Measurements from ENCODE around the gene PHRF1. TPM values are rescaled to one million over a fixed set of nuclear protein-coding genes. Genes with fewer than 3 reads are reported as not detected.

Gene PHRF1
- total and polyA plus RNA-seq, 2 of the 4 experiments (the other 2 are of a cell fraction), result 10.9 to 17.5 TPM

DNA sequence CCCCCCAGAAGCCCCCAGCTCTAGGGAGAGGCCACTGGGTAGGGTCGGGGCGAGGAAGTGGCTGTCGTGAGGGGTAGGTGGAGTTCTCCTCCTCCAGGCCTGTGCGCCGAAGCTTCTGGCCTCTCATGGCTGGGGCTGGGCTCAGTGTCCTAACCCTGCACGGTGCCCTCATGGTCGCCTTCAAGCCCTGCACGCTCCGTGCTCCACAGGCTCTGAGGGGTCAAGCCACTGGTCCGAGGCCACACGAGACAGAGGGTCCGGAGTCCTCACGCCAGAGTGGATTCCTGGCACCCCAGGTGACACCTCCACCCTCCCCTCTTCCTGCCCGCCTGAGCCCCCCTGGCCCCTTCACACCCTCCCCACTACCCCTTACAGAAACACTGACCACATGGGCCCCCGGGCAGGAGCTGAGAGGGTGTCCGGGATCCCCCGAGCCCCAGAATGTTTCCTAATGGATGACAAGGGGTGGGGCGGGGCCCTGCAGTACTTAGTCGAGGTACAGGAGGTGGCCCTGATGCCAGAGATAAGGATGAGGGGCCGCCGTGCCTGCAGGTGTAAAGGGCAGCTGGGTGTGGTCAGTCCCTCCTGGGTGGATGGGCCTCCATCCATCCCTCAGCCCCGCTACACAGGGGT, 49.5 kb downstream of the PHRF1 start (continued):
- no peak for TF ChIP-seq RCOR1 (IDR thresholded peaks at IDR 0.05; ENCODE audit: insufficient replicate concordance, low read length)
- TF ChIP-seq BHLHE40 (IDR thresholded peaks at IDR 0.05; ENCODE audit: low read depth, low read length), result no peak
- TF ChIP-seq POLR2A (IDR thresholded peaks at IDR 0.05; ENCODE audit: low read depth, low read length), result no peak

GRCh38 chr11:626475-627307, 50.4 kb downstream of the PHRF1 start, which contains the start of gene SCT:
TSS of gene SCT (minus strand) at chr11:627181. CDS start at chr11:627143, 38 bp downstream.
- H3K9me3 ChIP-seq (ENCODE audit: control insufficient read depth, insufficient read depth, low read length), result no peaks in the 10 kb centered on the region
- no peak for ATAC-seq (ENCODE audit: low read depth)
- H2BK20ac ChIP-seq (ENCODE audit: low read depth, low read length), result no peak within 1 kb of the TSS
- in situ Hi-C loops (cut with MboI; ENCODE audit: low sequenced_read_pairs) (no loop called here), dilution Hi-C loops (cut with HindIII; ENCODE audit: low sequenced_read_pairs, unreplicated experiment) (no loop called here), intact Hi-C loops (cut with micrococcal nuclease) (no loop called here)
- no peak within 1 kb of the TSS for H2BK120ac ChIP-seq (ENCODE audit: low read depth, low read length)
- no peak within 1 kb of the TSS for H3K18ac ChIP-seq (ENCODE audit: low read depth, low read length)
- H3K9ac ChIP-seq (ENCODE audit: low read depth, low read length), result no peak within 1 kb of the TSS
- H4K5ac ChIP-seq (ENCODE audit: low read depth, low read length), result no peak within 1 kb of the TSS
- H2BK15ac ChIP-seq (ENCODE audit: low read depth, low read length), result no peak within 1 kb of the TSS
- H4K8ac ChIP-seq (ENCODE audit: low read depth in 2 of 2, low read length in 2 of 2), result no peak within 1 kb of the TSS
- H3K56ac ChIP-seq (ENCODE audit: extremely low read depth, insufficient read depth, low read length), result no peak within 1 kb of the TSS
- H2BK5ac ChIP-seq (ENCODE audit: low read depth, low read length, poor library complexity, severe bottlenecking), result no peak within 1 kb of the TSS
- peaks cover 6% of the 10 kb centered on the region; the same call in 1 of the 2 replicates for H4K20me1 ChIP-seq (ENCODE audit: insufficient read depth, low read length)
- no peak within 1 kb of the TSS for H3K23ac ChIP-seq (ENCODE audit: low read depth, low read length)
- H2AFZ ChIP-seq (replicated peaks; ENCODE audit: low read length, poor library complexity), result no peak within 1 kb of the TSS
- 46% methylated on average over 10 of the region's 72 CpGs; no CpG with 5 or more reads in 1 of the 2 experiments for WGBS, 2 experiments (ENCODE audit: extremely low coverage in 2 of 2, insufficient read length in 1 of 2)
- CTCF ChIA-PET, result no interaction called here
- peak within 1 kb of the TSS; percentile 4 for H2AK9ac ChIP-seq (replicated peaks; ENCODE audit: low read depth, low read length, poor library complexity)
- H3K27ac ChIP-seq (ENCODE audit: insufficient read depth, low read length), result no peak within 1 kb of the TSS
- H3K4me1 ChIP-seq (ENCODE audit: control insufficient read depth, insufficient read depth, low read length), result peaks cover 4% of the 10 kb centered on the region; the same call in 1 of the 2 replicates
- H2AK5ac ChIP-seq (ENCODE audit: low read depth, low read length), result no peak within 1 kb of the TSS
- POLR2A ChIA-PET (ENCODE audit: unreplicated experiment), result no interaction called here
- H4K91ac ChIP-seq (ENCODE audit: insufficient read depth, low read depth, low read length), result no peak within 1 kb of the TSS
- peaks cover 2% of the 10 kb centered on the region; the same call in 1 of the 2 replicates for H3K27me3 ChIP-seq (ENCODE audit: control insufficient read depth, insufficient read depth, low read length)
- no peak within 1 kb of the TSS for H3K4ac ChIP-seq (ENCODE audit: low read depth, low read length)
- H3K4me2 ChIP-seq (ENCODE audit: low read depth, low read length), result no peak within 1 kb of the TSS
- H3K36me3 ChIP-seq (ENCODE audit: control insufficient read depth, insufficient read depth, low read length), result peaks cover 2% of the 10 kb centered on the region; the same call in 1 of the 2 replicates
- no peak within 1 kb of the TSS for H3K14ac ChIP-seq (replicated peaks; ENCODE audit: low read depth, low read length)
- no peaks in the 10 kb centered on the region for H3K79me1 ChIP-seq (ENCODE audit: low read depth in 1 of 2, low read length in 2 of 2)
- H3K4me3 ChIP-seq (ENCODE audit: insufficient read depth, low read depth, low read length), result no peak within 1 kb of the TSS
- no peak for DNase-seq
- H3K9me1 ChIP-seq (ENCODE audit: insufficient read depth, low read length), result peaks cover 6% of the 10 kb centered on the region; the same call in 1 of the 2 replicates
- BruUV-seq (replicated peaks), result no TSS peak
- TF ChIP-seq MAFK (IDR thresholded peaks at IDR 0.05; ENCODE audit: low read depth, low read length), result no peak
- no peak for TF ChIP-seq MXI1 (IDR thresholded peaks at IDR 0.05; ENCODE audit: borderline replicate concordance, low read depth, low read length)
- TF ChIP-seq CEBPB (IDR thresholded peaks at IDR 0.05; ENCODE audit: low read depth, low read length), result no peak
- no peak for TF ChIP-seq MAZ (IDR thresholded peaks at IDR 0.05; ENCODE audit: borderline replicate concordance, low read depth, low read length)
- no peak for TF ChIP-seq RFX5 (IDR thresholded peaks at IDR 0.05; ENCODE audit: low read depth, low read length)
- TF ChIP-seq ELK1 (IDR thresholded peaks at IDR 0.05; ENCODE audit: borderline replicate concordance, low read depth, low read length), result no peak
- no peak for TF ChIP-seq USF2 (IDR thresholded peaks at IDR 0.05; ENCODE audit: low read depth, low read length)
- TF ChIP-seq RAD21 (IDR thresholded peaks at IDR 0.05; ENCODE audit: low read length), result no peak

All from IMR-90 (cell line).